ENCODE results near the gene C4orf50. TPM values are rescaled to one million over a fixed set of nuclear protein-coding genes. Genes with fewer than 3 reads are reported as not detected.

C4orf50 gene
- total RNA-seq, 4 donors from 2014 or later: 0.14 to 4.9 (median 0.32) TPM; not detected in 1

- Histone ChIP-seq H3K4me1 (no peaks in the 10 kb centered on the region), H3K4me3 (no peak overlapping the region), H3K36me3 (no peaks in the 10 kb centered on the region), H3K27ac (no peak overlapping the region), H3K9me3 (no peaks in the 10 kb centered on the region), H3K27me3 (peaks cover 8% of the 10 kb centered on the region)
- TF ChIP-seq CTCF (IDR thresholded peaks at IDR 0.05) (no peak), EP300 (IDR thresholded peaks at IDR 0.05; ENCODE audit: low read depth) (no peak), POLR2A (IDR thresholded peaks at IDR 0.05) (no peak), POLR2AphosphoS5 (IDR thresholded peaks at IDR 0.05) (no peak)
- 78% methylated on average over 14 of the region's 14 CpGs; no CpG with 5 or more reads in 1 of the 2 donors for WGBS, 2 donors (ENCODE audit: low coverage in 1 of 2)
- DNase-seq: no peak
- in situ Hi-C loops (cut with MboI; ENCODE audit: low pct_ligation_motif_present in 1 of 4, low pct_unique_long_range_greater_than_20kb in 1 of 4, low sequenced_read_pairs in 3 of 4): no loop called here
- intact Hi-C loops (cut with DNase I; ENCODE audit: low total_unique reads): no loop called here
Measured at GRCh38 chr4:5988086-5988845, 30.0 kb downstream of the C4orf50 start.

GRCh38 chr4:5984843-5985242 lies 33.4 kb downstream of the C4orf50 start:
- DNase-seq: no peak
- Histone ChIP-seq H3K4me1 (no peaks in the 10 kb centered on the region), H3K36me3 (no peaks in the 10 kb centered on the region), H3K27me3 (peaks cover 16% of the 10 kb centered on the region), H3K27ac (no peak overlapping the region), H3K9me3 (no peaks in the 10 kb centered on the region), H3K4me3 (no peak overlapping the region)
- in situ Hi-C loops (cut with MboI; ENCODE audit: low pct_ligation_motif_present in 1 of 4, low pct_unique_long_range_greater_than_20kb in 1 of 4, low sequenced_read_pairs in 3 of 4) (no loop called here), intact Hi-C loops (cut with DNase I; ENCODE audit: low total_unique reads) (no loop called here)
- TF ChIP-seq POLR2A (IDR thresholded peaks at IDR 0.05) (no peak), EP300 (IDR thresholded peaks at IDR 0.05; ENCODE audit: low read depth) (no peak), CTCF (IDR thresholded peaks at IDR 0.05) (no peak), POLR2AphosphoS5 (IDR thresholded peaks at IDR 0.05) (no peak)

GRCh38 chr4:5982156-5982973 lies 35.9 kb downstream of the C4orf50 start:
- Histone ChIP-seq H3K36me3 (no peaks in the 10 kb centered on the region), H3K27me3 (peaks cover 23% of the 10 kb centered on the region), H3K4me3 (no peak overlapping the region), H3K4me1 (no peaks in the 10 kb centered on the region), H3K9me3 (no peaks in the 10 kb centered on the region), H3K27ac (no peak overlapping the region)
- intact Hi-C loops (cut with DNase I; ENCODE audit: low total_unique reads) (no loop called here), in situ Hi-C loops (cut with MboI; ENCODE audit: low pct_ligation_motif_present in 1 of 4, low pct_unique_long_range_greater_than_20kb in 1 of 4, low sequenced_read_pairs in 3 of 4) (no loop called here)
- 71 to 90% methylated on average over 2 to 9 of the region's 9 CpGs for WGBS, 2 donors (ENCODE audit: low coverage in 1 of 2)
- DNase-seq: no peak
- TF ChIP-seq CTCF (IDR thresholded peaks at IDR 0.05) (no peak), POLR2A (IDR thresholded peaks at IDR 0.05) (no peak), EP300 (IDR thresholded peaks at IDR 0.05; ENCODE audit: low read depth) (no peak), POLR2AphosphoS5 (IDR thresholded peaks at IDR 0.05) (no peak)

GRCh38 chr4:5980436-5981155 lies 37.6 kb downstream of the C4orf50 start:
- Histone ChIP-seq H3K36me3 (no peaks in the 10 kb centered on the region), H3K4me1 (no peaks in the 10 kb centered on the region), H3K4me3 (no peak overlapping the region), H3K27me3 (peaks cover 23% of the 10 kb centered on the region), H3K9me3 (no peaks in the 10 kb centered on the region), H3K27ac (no peak overlapping the region)
- intact Hi-C loops (cut with DNase I; ENCODE audit: low total_unique reads) (no loop called here), in situ Hi-C loops (cut with MboI; ENCODE audit: low pct_ligation_motif_present in 1 of 4, low pct_unique_long_range_greater_than_20kb in 1 of 4, low sequenced_read_pairs in 3 of 4) (no loop called here)
- TF ChIP-seq POLR2A (IDR thresholded peaks at IDR 0.05): no peak
- TF ChIP-seq CTCF (IDR thresholded peaks at IDR 0.05): no peak
- no peak for TF ChIP-seq EP300 (IDR thresholded peaks at IDR 0.05; ENCODE audit: low read depth)
- TF ChIP-seq POLR2AphosphoS5 (IDR thresholded peaks at IDR 0.05): no peak
- DNase-seq: no peak
- WGBS, 2 donors (ENCODE audit: low coverage in 1 of 2): 41 to 62% methylated on average over 3 of the region's 3 CpGs
